ENCODE data around the gene MPPED1.

Gene MPPED1

GRCh38 chr22:43387815-43388214 is 24.0 kb upstream of the MPPED1 start:
- H3K27ac ChIP-seq: no peak overlapping the region
- TF ChIP-seq ZFX (IDR thresholded peaks at IDR 0.05) (no peak), CTCF (conservative IDR thresholded peaks at IDR 0.05) (no peak)

GRCh38 chr22:43388420-43388851 is 23.4 kb upstream of the MPPED1 start:
- no peak overlapping the region for H3K27ac ChIP-seq
- TF ChIP-seq CTCF (conservative IDR thresholded peaks at IDR 0.05) (peak; percentile 99), ZFX (IDR thresholded peaks at IDR 0.05) (no peak)

- no peak overlapping the region for H3K27ac ChIP-seq
- TF ChIP-seq CTCF (conservative IDR thresholded peaks at IDR 0.05): no peak
- no peak for TF ChIP-seq ZFX (IDR thresholded peaks at IDR 0.05)
Observed at GRCh38 chr22:43389227-43389836, 22.5 kb upstream of the MPPED1 start.

GRCh38 chr22:43390166-43390565 is 21.6 kb upstream of the MPPED1 start:
- TF ChIP-seq ZFX (IDR thresholded peaks at IDR 0.05): no peak
- no peak for TF ChIP-seq CTCF (conservative IDR thresholded peaks at IDR 0.05)

GRCh38 chr22:43390872-43391271 is 20.9 kb upstream of the MPPED1 start:
- no peak overlapping the region for H3K27ac ChIP-seq
- TF ChIP-seq CTCF (conservative IDR thresholded peaks at IDR 0.05): no peak
- no peak for TF ChIP-seq ZFX (IDR thresholded peaks at IDR 0.05)

More at GRCh38 chr22:43390166-43390565, 21.6 kb upstream of the MPPED1 start:
- no peak overlapping the region for H3K27ac ChIP-seq

GRCh38 chr22:43391306-43391705 is 20.5 kb upstream of the MPPED1 start:
- no peak for TF ChIP-seq CTCF (conservative IDR thresholded peaks at IDR 0.05)
- TF ChIP-seq ZFX (IDR thresholded peaks at IDR 0.05): no peak
- no peak overlapping the region for H3K27ac ChIP-seq

GRCh38 chr22:43392385-43392989 is 19.3 kb upstream of the MPPED1 start:
- no peak overlapping the region for H3K27ac ChIP-seq
- no peak for TF ChIP-seq ZFX (IDR thresholded peaks at IDR 0.05)
- TF ChIP-seq CTCF (conservative IDR thresholded peaks at IDR 0.05): no peak

Data from C4-2B (cell line).